GM15510 (cell line): Measurements from ENCODE around the gene JSRP1.

ENCODE experiments used
- POLR2A ChIP-seq: IDR thresholded peaks from 3 replicates; pipeline ENCODE4 v1.6.1; 2011; ENCODE audit warnings: borderline replicate concordance; ENCODE audit not compliant: insufficient read length; ENCODE audit errors: extremely low read depth

The JSRP1 gene, protein sequence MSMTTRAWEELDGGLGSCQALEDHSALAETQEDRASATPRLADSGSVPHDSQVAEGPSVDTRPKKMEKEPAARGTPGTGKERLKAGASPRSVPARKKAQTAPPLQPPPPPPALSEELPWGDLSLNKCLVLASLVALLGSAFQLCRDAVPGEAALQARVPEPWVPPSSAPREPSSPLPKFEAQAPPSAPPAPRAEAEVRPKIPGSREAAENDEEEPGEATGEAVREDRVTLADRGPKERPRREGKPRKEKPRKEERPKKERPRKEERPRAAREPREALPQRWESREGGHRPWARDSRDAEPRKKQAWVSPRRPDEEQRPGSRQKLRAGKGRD

GRCh38 chr19:2255982-2256685 lies at the start of gene JSRP1:
Gene JSRP1 (minus strand): TSS chr19:2256417. CDS start chr19:2255314, 1,103 bp downstream.
- TF ChIP-seq POLR2A: no peak

DNA sequence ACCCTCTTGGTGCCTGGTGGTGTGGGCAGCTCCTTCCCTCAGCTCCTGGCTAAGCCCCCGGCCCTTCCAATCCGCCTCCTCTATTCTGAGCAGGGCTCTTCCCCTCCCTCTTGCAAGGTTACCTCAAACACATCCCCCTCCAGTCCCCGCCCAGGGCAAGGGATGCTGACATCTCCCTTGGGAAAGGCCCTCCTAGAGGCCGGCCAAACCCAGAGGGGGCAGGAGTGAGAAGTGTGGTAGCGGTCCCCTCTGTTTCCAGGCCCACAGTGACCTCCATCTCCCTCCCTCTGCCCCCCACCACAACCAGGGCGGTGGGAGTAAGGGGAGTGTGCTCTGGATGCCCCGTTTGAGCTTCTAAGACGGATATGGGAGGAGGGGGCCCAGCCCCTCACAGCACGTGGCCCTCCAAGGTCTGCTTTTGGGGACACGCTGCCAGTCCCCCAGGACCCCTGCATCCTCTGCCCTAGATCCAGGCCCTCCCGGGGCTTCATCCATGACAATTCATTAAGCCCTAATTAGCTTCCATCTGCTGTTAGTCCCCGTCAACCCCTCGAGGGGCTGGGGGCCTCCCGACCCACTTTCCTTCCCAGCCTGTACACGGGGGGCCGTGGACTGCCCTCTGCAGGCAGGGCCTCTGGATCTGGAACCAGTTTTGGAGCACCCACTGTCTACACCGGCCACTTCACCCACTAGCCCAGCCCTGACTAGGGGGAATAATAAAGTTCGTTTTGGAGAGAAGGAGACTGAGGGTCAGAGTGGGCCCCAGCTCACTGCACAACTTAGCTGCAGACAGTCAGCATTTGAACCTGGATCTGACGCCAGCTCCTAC lies 49.4 kb upstream of the JSRP1 start:
- no peak for TF ChIP-seq POLR2A

DNA sequence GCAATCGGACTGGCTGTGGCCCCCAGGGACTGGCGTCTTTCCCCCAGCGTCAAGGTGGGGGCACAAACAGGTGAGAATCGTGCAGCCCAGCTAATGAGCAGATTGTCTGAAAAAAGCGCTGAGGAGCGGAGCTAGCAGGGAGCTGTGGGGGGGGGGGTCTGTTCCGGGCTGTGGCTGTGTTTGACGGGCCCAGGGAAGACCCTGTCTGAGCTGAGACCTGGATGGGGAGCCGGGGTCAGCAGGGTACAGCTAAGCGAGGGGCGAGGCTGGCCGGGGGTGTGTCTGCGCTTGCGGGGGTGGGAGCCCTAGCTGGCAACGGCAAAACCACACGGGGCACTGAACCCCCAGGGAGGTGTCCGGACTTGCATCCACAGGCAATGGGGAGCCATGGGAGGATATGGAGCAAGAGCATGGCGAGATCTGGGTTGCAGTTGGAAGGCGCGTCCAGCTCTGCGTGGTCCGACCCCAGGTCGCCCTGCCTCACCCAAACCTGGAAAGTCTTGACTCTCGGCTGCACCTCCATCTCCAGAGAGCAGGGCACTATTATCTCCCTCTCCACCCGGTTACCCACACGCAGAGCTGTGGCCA lies 47.1 kb upstream of the JSRP1 start:
- TF ChIP-seq POLR2A: no peak

DNA sequence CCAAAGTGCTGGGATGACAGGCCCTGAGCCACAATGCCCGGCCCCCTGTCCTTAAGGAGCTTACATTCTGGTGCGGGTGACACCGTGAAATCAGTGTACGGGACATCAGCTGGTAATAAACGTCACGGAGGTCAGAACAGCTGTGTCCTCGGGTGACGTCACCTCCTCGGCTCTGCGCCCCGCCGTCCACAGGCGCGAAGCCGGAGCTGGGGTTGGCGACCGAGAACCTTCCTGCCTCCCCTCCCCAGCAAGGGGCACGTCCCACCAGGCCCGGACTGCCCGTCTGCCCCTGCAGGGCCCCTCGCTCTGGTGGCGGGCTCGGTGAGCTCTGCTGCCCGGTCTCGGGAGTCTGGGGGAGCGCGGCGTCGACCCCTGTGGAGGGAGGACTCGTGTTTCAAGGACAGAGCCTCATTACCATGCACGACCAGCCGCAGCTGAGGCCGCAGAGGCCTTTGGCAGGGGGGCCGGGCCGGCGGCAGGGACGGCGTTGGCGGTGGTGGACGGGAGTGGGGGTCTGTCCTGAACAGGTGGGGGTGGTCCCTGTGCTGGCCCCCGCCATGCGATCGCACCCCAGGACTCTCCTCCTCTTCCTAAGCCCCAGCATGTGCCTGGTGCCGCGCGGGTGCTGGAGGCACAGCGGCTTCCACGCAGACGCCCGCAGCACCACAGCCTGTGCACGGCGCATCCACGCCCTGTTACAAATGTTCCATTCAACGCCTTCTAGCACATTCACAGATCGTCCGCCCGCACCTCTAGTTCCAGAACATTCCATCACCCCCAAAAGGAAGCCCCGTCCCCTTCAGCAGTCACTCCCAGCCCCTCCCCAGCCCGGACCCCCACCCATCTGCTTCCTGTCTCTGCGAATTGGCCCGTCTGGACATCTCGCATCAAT lies 46.3 kb upstream of the JSRP1 start:
- no peak for TF ChIP-seq POLR2A

- TF ChIP-seq POLR2A: no peak
These were observed 44.3 kb upstream of the JSRP1 start for GRCh38 chr19:2300533-2300932.

GRCh38 chr19:2296141-2296540 lies 39.9 kb upstream of the JSRP1 start:
- no peak for TF ChIP-seq POLR2A

DNA sequence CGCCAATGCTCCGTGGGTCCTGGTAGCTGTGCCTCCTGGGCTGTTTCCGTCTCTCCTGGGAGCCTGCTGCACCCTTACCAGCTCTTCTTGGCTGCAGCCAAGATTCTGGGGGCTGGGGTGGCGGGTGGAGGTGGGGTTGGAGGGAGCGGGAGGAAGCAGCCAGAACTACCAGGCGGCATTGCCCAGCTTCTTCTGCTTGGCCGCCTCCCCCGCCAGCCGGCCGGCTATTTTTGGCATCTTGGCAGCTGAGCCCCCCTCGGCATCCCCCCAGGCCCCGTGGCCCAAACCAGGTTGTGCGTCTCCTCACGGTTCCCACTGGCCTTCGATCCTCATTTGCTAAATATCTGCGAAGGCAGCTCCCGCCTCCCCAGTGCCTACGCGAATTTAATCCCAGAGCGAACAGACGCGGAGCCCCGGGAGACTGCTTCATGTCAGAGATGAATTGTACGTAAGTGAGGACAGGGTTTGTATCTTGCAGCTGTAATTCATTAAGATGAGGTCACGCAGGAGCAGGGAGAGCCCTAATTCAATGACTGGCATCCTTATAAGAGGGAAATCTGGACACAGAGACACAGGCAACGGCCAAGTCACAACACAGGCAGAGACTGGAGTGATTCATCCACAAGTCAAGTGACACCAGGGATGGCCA lies 38.6 kb upstream of the JSRP1 start:
- TF ChIP-seq POLR2A: no peak

DNA sequence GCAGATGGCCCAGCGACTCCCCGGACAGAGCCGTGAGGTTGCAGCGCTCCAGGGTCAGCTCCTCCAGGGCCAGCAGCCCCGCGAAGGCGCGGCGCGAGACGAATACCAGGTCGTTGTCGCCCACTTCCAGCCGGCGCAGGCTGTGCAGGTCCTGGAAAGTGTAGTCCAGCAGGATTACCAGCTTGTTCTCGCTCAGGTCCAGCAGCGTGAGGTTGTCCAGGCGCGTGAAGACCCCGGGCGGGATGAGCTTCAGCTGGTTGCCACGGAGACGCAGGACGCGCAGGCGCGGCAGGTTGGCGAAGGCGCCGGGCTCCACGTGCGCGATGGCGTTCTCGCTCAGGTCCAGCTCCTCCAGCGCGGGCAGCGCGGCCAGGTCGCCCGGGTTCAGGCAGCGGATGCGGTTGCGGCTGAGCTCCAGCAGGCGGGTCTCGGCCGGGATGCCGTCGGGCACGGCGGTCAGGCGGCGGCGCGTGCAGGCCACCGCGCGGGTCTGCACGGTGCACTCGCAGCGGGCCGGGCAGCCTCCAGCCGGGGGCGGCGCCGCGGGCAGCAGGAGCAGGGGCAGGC lies 35.1 kb upstream of the JSRP1 start:
- no peak for TF ChIP-seq POLR2A

DNA sequence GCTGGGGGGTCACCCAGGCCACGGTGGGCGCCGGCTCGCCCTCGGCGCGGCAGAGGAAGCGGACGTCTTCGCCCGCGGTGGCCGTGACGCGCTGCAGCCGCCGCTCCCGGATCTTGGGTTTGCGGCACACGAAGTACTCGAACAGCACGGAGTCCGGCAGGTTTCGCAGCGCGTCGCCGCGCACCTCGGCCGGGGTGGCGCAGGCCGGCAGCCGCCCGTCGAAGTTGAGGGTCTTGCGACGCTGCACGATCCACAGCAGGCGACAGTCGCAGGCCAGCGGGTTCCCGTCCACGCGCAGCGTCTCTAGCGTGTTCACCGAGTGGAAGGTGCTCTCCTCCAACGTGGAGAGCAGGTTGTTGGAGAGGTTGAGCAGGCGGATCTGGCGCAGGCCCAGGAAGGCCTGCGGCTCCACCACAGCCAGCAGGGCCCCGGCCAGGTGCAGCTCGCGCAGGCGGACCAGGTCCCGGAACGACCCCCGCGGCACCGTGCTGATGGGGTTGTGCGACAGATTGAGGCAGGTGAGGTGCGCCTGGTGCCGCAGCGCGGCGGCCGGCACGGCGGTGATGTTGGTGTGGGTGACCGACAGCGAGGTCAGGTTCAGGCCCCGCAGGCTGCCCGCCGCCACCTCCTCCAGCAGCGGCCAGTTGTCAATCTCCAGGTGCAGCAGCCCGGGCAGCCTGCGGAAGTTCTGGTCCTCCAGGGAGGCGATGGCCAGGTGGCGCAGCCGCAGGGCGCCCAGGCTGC lies 34.4 kb upstream of the JSRP1 start:
- no peak for TF ChIP-seq POLR2A

GRCh38 chr19:2289714-2290435 lies 33.7 kb upstream of the JSRP1 start:
- TF ChIP-seq POLR2A: peak; percentile 25

GRCh38 chr19:2288818-2289713 lies 32.8 kb upstream of the JSRP1 start:
- TF ChIP-seq POLR2A: no peak

DNA sequence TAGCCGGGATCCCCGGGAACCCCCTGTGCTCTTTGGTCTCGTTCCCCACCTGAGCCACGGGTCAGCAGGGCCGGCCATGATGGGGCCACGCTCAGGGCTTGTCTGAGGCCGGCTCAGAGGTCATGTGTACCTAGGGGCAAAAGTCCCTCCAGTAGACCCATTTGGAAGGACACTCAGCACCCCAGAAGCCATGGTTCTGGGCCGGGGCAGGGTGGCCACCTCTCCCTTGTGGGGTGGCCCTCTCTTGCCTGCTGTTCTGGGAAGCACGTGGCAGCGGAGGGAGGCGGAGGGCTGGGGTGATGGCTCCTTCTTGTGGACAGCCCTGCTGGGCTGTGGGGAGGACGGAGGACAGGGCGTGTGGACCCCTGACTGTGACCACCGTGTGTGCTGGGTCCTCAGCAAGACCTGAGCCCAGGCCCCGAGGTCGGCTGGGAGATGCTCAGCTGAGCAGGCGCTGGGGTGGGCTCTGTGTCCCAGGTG lies 32.2 kb upstream of the JSRP1 start:
- no peak for TF ChIP-seq POLR2A
